Measurements from ENCODE around the gene APP.

DNA sequence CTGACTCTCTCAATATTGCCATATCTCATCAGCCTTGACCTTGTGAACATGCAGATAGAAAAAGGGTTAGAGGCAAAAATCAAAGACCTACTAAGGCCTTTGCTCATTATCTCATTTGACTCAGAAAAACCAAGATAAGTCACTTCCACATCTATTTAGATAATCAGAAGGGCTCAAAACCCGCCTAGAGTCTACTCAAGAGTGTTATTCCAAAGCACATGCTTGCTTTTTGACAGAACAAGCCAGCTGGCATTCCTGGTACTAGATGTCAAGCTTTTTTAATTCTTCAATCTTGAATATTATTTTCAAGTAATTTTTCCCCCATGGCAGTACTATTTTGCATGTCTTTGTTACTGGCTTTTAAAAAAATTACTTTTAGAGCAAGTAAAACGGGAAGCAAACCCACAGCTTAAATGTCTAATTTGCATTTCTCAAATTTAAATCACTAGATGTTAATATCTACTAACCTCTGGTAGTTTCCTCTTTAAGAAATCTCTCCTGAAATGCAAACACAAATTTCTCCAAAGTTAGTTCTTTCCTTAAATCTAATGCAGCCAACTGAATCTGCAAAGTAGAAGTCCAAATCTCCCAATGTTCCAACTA lies 51.5 kb downstream of the APP start:
- TF ChIP-seq, protein P1, sequence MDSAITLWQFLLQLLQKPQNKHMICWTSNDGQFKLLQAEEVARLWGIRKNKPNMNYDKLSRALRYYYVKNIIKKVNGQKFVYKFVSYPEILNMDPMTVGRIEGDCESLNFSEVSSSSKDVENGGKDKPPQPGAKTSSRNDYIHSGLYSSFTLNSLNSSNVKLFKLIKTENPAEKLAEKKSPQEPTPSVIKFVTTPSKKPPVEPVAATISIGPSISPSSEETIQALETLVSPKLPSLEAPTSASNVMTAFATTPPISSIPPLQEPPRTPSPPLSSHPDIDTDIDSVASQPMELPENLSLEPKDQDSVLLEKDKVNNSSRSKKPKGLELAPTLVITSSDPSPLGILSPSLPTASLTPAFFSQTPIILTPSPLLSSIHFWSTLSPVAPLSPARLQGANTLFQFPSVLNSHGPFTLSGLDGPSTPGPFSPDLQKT (IDR thresholded peaks at IDR 0.05; ENCODE audit: borderline replicate concordance, low read depth, low read length) = no peak
- TF ChIP-seq MYNN (tag by site-specific recombination; IDR thresholded peaks at IDR 0.05; ENCODE audit: borderline replicate concordance) = no peak
- TF ChIP-seq ZNF174 (tag by site-specific recombination; IDR thresholded peaks at IDR 0.05) = no peak
- TF ChIP-seq, protein P2, sequence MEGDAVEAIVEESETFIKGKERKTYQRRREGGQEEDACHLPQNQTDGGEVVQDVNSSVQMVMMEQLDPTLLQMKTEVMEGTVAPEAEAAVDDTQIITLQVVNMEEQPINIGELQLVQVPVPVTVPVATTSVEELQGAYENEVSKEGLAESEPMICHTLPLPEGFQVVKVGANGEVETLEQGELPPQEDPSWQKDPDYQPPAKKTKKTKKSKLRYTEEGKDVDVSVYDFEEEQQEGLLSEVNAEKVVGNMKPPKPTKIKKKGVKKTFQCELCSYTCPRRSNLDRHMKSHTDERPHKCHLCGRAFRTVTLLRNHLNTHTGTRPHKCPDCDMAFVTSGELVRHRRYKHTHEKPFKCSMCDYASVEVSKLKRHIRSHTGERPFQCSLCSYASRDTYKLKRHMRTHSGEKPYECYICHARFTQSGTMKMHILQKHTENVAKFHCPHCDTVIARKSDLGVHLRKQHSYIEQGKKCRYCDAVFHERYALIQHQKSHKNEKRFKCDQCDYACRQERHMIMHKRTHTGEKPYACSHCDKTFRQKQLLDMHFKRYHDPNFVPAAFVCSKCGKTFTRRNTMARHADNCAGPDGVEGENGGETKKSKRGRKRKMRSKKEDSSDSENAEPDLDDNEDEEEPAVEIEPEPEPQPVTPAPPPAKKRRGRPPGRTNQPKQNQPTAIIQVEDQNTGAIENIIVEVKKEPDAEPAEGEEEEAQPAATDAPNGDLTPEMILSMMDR (tag by site-specific recombination; IDR thresholded peaks at IDR 0.05) = no peak

Data from HEK293 (cell line).